Femur (tissue), 1 donor: ENCODE results near the gene ZNF264.
"Not testable (repeated sequence)": the region's sequence is repeated elsewhere in the genome, so short reads cannot be mapped to it uniquely, and the experiment has no call there.

Experiments used
- DNase-seq: peaks from one replicate; pipeline ENCODE4 v3.0.0-alpha.2; 2017

The ZNF264 gene

GRCh38 chr19:57245959-57246358 lies 54.7 kb downstream of the ZNF264 start:
- DNase-seq: no peak

- no peak for DNase-seq
Observed at GRCh38 chr19:57248646-57249045, 57.3 kb downstream of the ZNF264 start.

- no peak for DNase-seq
Observed at GRCh38 chr19:57249329-57249728, 58.0 kb downstream of the ZNF264 start.

- not testable (repeated sequence) for DNase-seq
Observed at GRCh38 chr19:57253767-57254166, 62.5 kb downstream of the ZNF264 start.

- no peak for DNase-seq
Observed at GRCh38 chr19:57262044-57262443, 70.7 kb downstream of the ZNF264 start.

GRCh38 chr19:57263244-57263741 lies 72.0 kb downstream of the ZNF264 start:
- DNase-seq: no peak

- DNase-seq: no peak
Observed at GRCh38 chr19:57267291-57267690, 76.0 kb downstream of the ZNF264 start.

- DNase-seq: no peak
Observed at GRCh38 chr19:57269515-57270250, 78.4 kb downstream of the ZNF264 start.

- DNase-seq: no peak
Observed at GRCh38 chr19:57271280-57271679, 80.0 kb downstream of the ZNF264 start.
